ENCODE results near the gene NTSR1. TPM values are rescaled to one million over a fixed set of nuclear protein-coding genes. Genes with fewer than 3 reads are reported as not detected.

Gene NTSR1
- total and polyA plus RNA-seq, 2 experiments from 2014 or later, result 0.15 to 1.4 TPM

- no peaks in the 10 kb centered on the region for H3K36me3 ChIP-seq (ENCODE audit: insufficient read depth)
- no peaks in the 10 kb centered on the region; the same call in 1 of the 2 replicates for H3K4me1 ChIP-seq (ENCODE audit: insufficient read depth)
- H3K27me3 Mint-ChIP-seq (ENCODE audit: insufficient read depth, low read depth, poor library complexity), result peaks cover 3% of the 10 kb centered on the region
- H3K4me3 ChIP-seq, result no peak overlapping the region
- DNase-seq (ENCODE audit: low spot score), result no peak
- H3K79me2 ChIP-seq (replicated peaks; ENCODE audit: insufficient read depth), result no peaks in the 10 kb centered on the region
- 0 out of 2 replicates have a peak, but pooled peaks cover 2% of the 10 kb centered on the region for H3F3A ChIP-seq (replicated peaks; ENCODE audit: low read depth)
- no peak overlapping the region for H3K27ac ChIP-seq (ENCODE audit: low read depth)
- no peaks in the 10 kb centered on the region for H3K9me2 ChIP-seq (ENCODE audit: insufficient read depth)
- TF ChIP-seq NANOG (IDR thresholded peaks at IDR 0.05; ENCODE audit: borderline replicate concordance) (no peak), ETS1 (IDR thresholded peaks at IDR 0.05) (no peak), STAT1 (IDR thresholded peaks at IDR 0.05; ENCODE audit: unreplicated experiment) (no peak), CTCF (conservative IDR thresholded peaks at IDR 0.05; ENCODE audit: low read depth in 2 of 2) (no peak), POLR2AphosphoS5 (IDR thresholded peaks at IDR 0.05; ENCODE audit: low read depth) (no peak), ZNF114 (CRISPR knock-in tag; IDR thresholded peaks at IDR 0.05) (no peak), JUNB (IDR thresholded peaks at IDR 0.05; ENCODE audit: unreplicated experiment) (no peak), CREB1 (CRISPR knock-in tag; IDR thresholded peaks at IDR 0.05; ENCODE audit: low read depth) (no peak), REST (IDR thresholded peaks at IDR 0.05; ENCODE audit: unreplicated experiment) (no peak), EZH2phosphoT487 (IDR thresholded peaks at IDR 0.05; ENCODE audit: unreplicated experiment) (no peak), EZH2 (IDR thresholded peaks at IDR 0.05; ENCODE audit: low read depth, unreplicated experiment) (no peak), ZNF462 (CRISPR knock-in tag; IDR thresholded peaks at IDR 0.05) (no peak), ZNF331 (CRISPR knock-in tag; IDR thresholded peaks at IDR 0.05; ENCODE audit: low read depth) (no peak)
- H2AFZ ChIP-seq, result no peak overlapping the region
- H4K20me1 ChIP-seq (replicated peaks; ENCODE audit: insufficient read depth), result no peaks in the 10 kb centered on the region
- H3K9me3 Mint-ChIP-seq, result no peaks in the 10 kb centered on the region
- no peak for ATAC-seq
- H3K4me2 ChIP-seq, result no peak overlapping the region
- H3K4me3 Mint-ChIP-seq, result no peak overlapping the region
- H3K27me3 ChIP-seq (ENCODE audit: insufficient read depth), result no peaks in the 10 kb centered on the region
- H3K4me1 Mint-ChIP-seq, result peaks cover 8% of the 10 kb centered on the region; the same call in 2 of the 3 replicates
- no peaks in the 10 kb centered on the region for H3K36me3 Mint-ChIP-seq (ENCODE audit: low read depth)
- no peak overlapping the region for H3K27ac Mint-ChIP-seq
Measured at GRCh38 chr20:62765432-62766070, 56.9 kb downstream of the NTSR1 start.

All from GM23338 (cell line).